Stimulated activated CD8-positive, alpha-beta memory T cell treated with anti-CD3 and anti-CD28 coated beads, Interleukin-7, amount 100 ng/mL, for 1 hour (primary cell): ENCODE data around the gene PCDHGB6.
"Not testable (repeated sequence)": the region's sequence is repeated elsewhere in the genome, so short reads cannot be mapped to it uniquely, and the experiment has no call there.

Experiments used
- DNase-seq, 2 donors: peaks; one replicate each; pipeline ENCODE4 v3.0.0-alpha.2; 2020; ENCODE audit warnings: low read depth in 2 of 2

The PCDHGB6 gene

DNA sequence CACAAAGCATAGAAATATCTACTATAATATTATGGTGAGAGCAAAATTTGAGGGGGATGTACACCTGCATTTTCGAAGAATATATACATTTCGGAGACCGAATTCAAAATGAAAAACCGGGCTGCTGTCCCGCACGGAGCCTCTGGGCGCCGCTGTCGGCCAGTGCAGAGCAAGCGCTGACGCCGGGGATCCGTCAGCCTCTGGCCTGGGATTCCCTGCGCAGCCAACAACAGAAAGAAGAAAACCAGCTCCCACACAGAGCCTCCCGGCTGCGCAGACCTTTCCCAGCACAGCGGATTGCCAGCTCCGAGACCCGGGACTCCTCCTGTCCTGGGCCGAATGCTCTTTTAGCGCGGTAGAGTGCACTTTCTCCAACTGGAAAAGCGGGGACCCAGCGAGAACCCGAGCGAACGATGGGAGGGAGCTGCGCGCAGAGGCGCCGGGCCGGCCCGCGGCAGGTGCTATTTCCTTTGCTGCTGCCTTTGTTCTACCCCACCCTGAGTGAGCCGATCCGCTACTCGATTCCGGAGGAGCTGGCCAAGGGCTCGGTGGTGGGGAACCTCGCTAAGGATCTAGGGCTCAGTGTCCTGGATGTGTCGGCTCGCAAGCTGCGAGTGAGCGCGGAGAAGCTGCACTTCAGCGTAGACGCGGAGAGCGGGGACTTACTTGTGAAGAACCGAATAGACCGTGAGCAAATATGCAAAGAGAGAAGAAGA, at the start of gene PCDHGB6:
Gene PCDHGB6, plus strand, starts transcription at position 232 of the 716 bp plus-strand sequence. Its CDS starts 182 bp downstream, at position 414.
- DNase-seq, result not testable (repeated sequence)

DNA sequence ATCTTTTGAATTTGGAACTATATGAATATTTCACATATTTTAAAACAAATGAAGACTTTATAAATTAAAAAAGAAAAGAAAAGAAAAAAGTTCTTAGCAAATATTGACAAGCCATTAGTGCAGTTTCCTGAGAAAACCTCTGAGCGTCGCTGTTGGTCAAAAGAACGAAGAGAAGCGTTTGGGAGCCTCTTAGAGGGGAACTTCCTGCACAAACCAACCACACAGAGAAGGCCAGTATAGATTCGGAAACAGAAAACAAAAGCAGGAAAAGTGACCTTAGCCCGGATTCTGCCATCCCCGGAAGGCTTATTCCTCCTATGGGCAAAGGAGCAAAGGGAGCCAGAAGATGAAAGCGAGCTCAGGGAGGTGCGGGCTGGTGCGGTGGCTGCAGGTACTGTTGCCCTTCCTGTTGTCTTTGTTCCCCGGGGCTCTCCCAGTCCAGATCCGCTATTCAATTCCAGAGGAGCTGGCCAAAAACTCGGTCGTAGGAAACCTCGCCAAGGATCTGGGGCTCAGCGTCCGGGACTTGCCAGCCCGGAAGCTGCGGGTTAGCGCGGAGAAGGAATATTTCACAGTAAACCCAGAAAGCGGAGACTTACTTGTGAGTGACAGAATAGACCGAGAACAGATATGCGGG, 47.9 kb upstream of the PCDHGB6 start, which contains the start of gene PCDHGB2:
Gene PCDHGB2, plus strand, starts transcription at position 205 of the 637 bp plus-strand sequence. Its CDS starts 142 bp downstream, at position 347.
- no peak for DNase-seq

DNA sequence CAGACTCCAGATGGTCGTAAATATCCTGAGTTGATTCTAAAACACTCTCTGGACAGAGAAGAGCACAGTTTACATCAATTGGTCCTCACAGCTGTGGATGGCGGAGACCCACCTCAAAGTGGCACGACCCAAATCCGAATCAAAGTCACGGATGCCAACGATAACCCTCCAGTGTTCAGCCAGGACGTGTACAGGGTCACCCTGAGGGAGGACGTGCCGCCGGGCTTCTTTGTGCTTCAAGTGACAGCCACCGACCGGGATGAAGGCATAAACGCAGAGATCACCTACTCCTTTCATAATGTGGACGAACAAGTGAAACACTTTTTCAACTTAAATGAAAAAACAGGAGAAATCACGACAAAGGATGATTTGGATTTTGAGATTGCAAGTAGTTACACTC, 47.1 kb upstream of the PCDHGB6 start:
- DNase-seq, result no peak

DNA sequence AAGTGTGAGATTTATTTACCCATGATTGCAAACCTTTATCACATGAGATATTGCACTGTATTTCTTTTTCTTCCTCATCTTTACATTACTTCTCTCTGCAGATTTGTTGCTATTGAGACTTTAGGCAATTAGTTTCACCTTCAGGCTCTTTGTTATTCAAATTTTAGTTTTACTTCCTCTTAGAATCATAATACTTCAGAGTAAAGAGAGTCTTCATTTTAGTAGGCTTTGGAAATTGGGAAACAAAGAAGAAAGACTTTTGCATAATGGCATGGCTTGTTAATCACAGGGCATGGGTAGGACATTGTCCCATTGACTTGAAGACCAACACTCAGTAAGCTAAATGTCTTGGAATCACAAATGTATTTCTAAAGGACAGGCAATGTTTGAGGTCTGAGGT, 45.1 kb upstream of the PCDHGB6 start:
- DNase-seq, result no peak

DNA sequence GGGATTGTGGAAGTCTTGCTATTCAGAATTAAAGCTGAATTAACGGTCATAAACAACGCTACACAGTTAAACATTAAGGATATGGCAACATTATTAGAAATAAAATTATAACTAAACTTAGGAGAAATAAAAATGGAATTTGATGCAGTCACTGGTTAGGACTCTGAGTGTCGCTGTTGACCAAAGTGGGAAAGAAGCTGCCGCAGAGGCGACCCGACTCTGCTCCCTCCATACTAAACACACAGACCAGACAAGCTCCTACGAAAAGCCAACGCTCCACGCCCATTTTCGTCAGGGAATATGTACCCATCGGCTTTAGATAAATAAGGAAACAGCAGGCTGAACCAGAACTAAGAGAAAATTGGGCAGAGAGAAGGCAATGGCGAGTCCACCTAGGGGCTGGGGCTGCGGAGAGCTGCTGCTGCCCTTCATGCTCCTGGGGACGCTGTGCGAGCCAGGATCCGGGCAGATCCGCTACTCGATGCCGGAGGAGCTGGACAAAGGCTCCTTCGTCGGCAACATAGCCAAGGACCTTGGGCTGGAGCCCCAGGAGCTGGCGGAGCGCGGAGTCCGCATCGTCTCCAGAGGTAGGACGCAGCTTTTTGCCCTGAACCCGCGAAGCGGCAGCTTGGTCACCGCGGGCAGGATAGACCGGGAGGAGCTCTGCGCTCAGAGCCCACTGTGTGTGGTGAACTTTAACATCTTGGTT, 43.7 kb upstream of the PCDHGB6 start, which contains the start of gene PCDHGA5:
Gene PCDHGA5, plus strand, starts transcription at position 211 of the 709 bp plus-strand sequence. Its CDS starts 169 bp downstream, at position 380.
- no peak for DNase-seq

DNA sequence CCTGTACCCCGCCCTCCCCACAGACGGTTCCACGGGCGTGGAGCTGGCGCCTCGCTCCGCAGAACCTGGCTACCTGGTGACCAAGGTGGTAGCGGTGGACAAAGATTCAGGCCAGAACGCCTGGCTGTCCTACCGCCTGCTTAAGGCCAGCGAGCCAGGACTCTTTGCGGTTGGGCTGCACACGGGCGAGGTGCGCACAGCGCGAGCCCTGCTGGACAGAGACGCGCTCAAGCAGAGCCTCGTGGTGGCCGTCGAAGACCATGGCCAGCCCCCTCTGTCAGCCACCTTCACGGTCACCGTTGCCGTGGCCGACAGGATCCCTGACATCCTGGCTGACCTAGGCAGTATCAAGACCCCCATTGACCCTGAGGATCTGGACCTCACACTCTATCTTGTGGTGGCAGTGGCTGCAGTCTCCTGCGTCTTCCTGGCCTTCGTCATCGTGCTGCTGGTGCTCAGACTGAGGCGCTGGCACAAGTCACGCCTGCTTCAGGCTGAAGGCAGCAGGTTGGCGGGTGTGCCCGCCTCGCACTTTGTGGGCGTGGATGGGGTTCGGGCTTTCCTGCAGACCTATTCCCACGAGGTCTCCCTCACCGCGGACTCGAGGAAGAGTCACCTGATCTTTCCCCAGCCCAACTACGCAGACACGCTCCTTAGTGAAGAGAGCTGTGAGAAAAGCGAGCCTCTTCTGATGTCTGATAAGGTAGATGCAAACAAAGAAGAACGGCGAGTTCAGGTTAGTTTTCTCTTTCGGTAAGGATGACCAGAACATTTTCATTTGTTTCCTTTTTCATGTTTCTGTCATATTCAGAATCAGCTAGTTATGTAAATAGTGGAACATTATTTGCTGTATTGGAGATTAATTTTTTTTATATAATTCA, 41.6 kb upstream of the PCDHGB6 start:
- no peak for DNase-seq

DNA sequence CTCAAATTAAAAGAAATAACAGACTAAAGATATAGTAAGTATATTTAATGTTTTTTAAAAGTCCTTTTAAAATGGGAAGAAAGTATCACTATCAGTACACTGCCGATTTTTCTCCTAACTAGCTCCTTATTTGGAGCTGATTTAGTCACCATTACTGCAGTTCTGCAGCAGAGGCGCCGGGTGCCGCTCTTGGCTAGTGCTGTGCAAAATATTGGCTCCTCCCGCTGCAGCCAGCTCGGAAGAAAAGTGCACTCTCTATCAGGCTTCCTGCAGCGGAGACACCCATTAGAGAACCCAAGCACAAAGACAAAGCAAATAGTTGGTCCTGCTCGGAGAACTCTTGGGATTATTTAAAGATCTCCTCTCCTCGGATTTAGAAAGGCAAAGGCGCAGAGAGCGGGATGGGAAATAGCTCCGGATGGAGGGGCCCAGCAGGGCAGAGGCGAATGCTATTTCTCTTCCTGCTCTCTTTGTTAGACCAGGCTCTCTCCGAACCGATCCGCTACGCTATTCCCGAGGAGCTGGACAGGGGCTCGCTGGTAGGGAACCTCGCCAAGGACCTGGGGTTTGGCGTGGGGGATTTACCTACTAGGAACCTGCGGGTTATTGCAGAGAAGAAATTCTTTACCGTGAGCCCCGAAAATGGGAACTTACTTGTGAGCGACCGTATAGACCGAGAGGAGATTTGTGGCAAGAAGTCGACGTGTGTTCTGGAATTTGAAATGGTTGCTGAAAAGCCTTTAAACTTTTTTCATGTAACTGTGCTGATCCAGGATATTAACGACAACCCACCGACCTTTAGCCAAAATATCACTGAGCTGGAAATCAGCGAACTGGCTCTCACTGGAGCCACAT, 37.6 kb upstream of the PCDHGB6 start, which contains the start of gene PCDHGB3:
Gene PCDHGB3, plus strand, starts transcription at position 249 of the 855 bp plus-strand sequence. Its CDS starts 153 bp downstream, at position 402.
- no peak for DNase-seq

DNA sequence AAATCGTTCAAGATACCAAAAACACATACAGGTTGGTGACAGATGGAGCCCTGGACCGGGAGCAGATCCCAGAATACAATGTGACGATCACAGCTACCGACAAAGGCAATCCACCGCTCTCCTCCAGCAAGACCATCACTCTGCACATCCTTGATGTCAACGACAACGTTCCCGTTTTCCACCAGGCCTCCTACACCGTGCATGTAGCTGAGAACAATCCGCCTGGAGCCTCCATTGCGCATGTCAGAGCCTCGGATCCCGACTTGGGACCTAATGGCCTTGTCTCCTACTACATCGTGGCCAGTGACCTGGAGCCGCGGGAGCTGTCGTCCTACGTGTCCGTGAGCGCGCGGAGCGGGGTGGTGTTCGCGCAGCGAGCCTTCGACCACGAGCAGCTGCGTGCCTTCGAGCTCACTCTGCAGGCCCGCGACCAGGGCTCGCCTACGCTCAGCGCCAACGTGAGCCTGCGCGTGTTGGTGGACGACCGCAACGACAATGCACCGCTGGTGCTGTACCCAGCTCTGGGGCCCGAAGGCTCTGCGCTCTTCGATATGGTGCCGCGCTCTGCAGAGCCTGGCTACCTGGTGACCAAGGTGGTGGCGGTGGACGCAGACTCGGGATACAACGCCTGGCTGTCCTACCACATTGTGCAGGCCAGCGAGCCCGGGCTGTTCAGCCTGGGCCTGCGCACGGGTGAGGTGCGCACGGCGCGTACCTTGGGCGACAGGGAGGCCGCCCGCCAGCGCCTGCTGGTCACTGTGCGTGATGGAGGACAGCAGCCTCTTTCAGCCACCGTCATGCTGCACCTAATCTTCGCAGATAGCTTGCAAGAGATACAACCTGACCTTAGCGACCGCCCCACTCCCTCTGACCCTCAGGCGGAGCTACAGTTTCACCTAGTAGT, 36.0 kb upstream of the PCDHGB6 start:
- no peak for DNase-seq

DNA sequence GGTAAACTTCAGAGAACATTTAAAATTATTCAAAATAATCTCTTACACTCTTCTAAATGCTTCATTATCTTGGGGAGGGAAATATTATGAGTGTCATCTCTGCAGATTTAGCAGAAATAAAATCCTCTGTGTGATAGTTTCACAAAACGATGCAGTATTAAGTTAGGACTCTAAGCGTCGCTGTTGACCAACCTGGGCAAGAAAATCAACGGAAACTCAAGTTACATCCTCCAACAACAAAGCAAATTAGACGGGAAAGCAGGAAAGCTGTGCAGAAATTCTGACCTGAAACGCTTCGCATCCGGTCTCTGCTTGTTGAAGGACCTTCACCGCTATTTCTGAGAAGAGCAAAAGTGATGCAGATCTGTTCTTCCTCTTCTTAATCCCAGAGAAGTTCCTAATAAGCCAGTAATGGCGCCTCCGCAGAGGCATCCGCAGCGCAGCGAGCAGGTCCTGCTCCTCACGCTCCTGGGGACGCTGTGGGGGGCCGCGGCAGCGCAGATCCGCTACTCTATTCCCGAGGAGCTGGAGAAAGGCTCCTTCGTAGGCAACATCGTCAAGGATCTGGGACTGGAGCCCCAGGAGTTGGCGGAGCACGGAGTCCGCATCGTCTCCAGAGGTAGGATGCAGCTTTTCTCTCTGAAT, 34.0 kb upstream of the PCDHGB6 start, which contains the start of gene PCDHGA6:
Gene PCDHGA6, plus strand, starts transcription at position 219 of the 645 bp plus-strand sequence. Its CDS starts 193 bp downstream, at position 412.
- no peak for DNase-seq

DNA sequence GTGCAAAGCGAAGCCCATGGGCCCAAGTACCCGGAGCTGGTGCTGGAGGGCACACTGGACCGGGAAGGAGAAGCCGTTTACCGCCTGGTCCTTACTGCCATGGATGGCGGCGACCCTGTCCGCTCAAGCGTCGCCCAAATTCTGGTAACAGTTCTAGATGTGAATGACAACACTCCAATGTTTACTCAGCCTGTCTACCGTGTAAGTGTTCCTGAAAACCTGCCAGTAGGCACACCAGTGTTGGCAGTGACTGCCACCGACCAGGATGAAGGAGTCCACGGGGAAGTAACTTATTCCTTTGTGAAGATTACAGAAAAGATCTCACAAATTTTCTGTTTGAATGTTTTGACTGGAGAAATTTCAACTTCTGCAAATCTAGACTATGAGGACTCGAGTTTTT, 33.2 kb upstream of the PCDHGB6 start:
- DNase-seq, result no peak

DNA sequence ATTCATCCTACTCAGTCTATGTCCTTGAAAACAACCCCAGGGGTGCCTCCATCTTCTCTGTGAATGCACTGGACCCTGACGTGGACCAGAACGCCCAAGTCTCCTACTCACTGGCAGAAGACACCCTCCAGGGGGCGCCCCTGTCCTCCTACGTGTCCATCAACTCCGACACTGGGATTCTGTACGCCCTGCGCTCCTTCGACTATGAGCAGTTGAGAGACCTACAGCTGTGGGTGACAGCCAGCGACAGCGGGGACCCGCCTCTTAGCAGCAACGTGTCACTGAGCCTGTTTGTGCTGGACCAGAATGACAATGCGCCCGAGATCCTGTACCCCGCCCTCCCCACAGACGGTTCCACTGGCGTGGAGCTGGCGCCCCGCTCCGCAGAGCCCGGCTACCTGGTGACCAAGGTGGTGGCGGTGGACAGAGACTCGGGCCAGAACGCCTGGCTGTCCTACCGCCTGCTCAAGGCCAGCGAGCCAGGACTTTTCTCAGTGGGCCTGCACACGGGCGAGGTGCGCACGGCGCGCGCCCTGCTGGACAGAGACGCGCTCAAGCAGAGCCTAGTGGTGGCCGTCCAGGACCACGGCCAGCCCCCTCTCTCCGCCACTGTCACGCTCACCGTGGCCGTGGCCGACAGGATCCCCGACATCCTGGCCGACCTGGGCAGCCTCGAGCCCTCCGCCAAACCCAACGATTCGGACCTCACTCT, 32.2 kb upstream of the PCDHGB6 start:
- not testable (repeated sequence) for DNase-seq

DNA sequence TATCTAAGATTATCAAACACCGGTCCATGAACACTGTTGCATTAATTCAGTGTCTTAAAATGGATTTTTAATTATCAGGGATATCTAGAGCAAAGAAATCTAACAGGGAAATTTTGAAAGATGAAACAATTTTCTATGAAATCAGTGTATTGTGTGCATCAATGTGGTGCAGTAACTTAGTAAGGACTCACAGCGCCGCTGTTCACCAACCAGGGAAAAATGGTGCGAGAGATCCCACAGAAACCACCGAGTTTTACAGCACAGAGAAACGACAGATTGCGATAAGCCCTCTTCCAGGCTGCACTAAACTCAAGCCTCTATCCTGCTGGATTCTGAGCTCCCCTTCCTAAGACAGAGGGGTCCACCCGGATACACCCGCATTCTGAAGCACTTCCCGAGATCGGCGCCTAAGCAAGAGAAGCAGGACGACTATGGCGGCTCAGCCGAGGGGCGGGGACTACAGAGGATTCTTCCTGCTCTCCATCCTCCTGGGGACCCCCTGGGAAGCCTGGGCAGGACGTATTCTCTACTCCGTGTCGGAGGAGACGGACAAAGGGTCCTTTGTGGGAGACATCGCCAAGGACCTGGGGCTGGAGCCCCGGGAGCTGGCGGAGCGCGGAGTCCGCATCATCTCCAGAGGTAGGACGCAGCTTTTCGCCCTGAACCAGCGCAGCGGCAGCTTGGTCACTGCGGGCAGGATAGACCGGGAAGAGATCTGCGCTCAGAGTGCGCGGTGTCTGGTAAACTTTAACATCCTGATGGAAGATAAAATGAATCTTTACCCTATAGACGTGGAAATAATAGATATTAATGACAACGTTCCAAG, 25.1 kb upstream of the PCDHGB6 start, which contains the start of gene PCDHGA7:
Gene PCDHGA7, plus strand, starts transcription at position 274 of the 826 bp plus-strand sequence. Its CDS starts 158 bp downstream, at position 432.
- no peak for DNase-seq

DNA sequence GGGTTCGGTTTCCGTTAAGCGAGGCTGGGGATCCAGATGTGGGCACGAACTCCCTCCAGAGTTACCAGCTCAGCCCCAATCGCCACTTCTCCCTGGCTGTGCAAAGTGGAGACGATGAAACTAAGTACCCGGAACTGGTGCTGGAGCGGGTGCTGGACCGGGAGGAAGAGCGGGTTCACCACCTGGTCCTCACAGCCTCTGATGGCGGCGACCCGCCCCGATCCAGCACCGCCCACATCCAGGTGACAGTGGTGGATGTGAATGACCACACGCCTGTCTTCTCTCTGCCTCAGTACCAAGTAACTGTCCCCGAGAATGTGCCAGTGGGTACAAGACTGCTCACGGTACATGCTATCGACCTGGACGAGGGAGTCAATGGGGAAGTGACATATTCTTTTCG, 24.5 kb upstream of the PCDHGB6 start:
- no peak for DNase-seq

DNA sequence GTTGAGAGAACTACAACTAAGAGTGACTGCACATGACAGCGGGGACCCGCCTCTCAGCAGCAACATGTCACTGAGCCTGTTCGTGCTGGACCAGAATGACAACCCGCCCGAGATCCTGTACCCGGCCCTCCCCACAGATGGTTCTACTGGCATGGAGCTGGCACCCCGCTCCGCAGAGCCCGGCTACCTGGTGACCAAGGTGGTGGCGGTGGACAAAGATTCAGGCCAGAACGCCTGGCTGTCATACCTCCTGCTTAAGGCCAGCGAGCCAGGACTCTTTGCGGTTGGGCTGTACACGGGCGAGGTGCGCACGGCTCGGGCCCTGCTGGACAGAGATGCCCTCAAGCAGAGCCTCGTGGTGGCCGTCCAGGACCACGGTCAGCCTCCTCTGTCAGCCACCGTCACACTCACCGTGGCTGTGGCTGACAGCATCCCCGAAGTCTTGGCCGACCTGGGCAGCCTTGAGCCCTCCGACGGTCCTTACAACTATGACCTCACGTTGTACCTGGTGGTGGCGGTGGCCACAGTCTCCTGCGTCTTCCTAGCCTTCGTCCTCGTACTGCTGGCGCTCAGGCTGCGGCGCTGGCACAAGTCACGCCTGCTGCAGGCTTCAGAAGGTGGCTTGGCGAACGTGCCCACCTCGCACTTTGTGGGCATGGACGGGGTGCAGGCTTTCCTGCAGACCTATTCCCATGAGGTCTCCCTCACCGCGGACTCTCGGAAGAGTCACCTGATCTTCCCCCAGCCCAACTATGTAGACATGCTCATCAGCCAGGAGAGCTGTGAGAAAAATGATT, 23.2 kb upstream of the PCDHGB6 start:
- DNase-seq, result no peak

DNA sequence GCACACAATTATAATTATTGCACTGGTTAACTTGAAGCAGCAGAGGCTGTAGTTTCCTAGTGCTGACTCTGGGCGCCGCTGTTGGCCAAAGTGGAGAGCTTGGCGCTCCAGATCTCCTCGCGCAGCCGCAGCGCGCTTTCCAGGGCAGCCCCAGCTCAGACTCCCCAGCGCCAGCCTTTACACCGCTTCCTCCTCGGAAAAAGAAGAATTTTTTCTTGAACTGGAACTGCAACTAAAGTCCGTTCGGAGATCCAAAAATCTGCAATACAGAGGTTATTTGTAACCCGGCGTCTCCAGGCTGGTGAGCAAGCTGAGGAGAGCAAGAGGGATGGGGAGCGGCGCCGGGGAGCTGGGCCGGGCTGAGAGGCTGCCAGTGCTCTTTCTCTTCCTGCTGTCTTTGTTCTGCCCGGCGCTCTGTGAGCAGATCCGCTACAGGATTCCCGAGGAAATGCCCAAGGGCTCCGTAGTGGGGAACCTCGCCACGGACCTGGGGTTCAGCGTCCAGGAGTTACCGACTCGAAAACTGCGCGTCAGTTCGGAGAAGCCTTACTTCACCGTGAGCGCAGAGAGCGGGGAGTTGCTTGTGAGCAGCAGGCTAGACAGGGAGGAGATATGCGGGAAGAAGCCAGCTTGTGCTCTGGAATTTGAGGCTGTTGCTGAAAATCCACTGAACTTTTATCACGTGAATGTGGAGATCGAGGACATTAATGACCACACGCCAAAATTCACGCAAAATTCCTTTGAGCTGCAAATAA, 20.1 kb upstream of the PCDHGB6 start, which contains the start of gene PCDHGB4:
Gene PCDHGB4, plus strand, starts transcription at position 142 of the 755 bp plus-strand sequence. Its CDS starts 187 bp downstream, at position 329.
- not testable (repeated sequence) for DNase-seq
